Endothelial cell of umbilical vein (primary cell): ENCODE data around the gene NHS. TPM values are rescaled to one million over a fixed set of nuclear protein-coding genes. Genes with fewer than 3 reads are reported as not detected.

Source experiments
- BruUV-seq: library from RNA; stranded (reverse); fragments of 400-500 nt; replicated peaks from 2 replicates; lab custom pipeline; 2021; lab: Mats Ljungman, UMichigan
- CTCF ChIA-PET: fragments of 300-600, 350-600 bp; sonication (Branson Sonifier 250); formaldehyde crosslinking; loops from one replicate; lab custom pipeline; 2021; ENCODE audit warnings: antibody characterized with exemption, inconsistent platforms; lab: Charles Lee
- POLR2A ChIA-PET: fragments of 300-600, 350-600 bp; sonication (Branson Sonifier 250); formaldehyde crosslinking; loops from one replicate; lab custom pipeline; 2021; ENCODE audit warnings: antibody characterized with exemption, inconsistent platforms; lab: Charles Lee
- DNase-seq: peaks from one replicate; pipeline ENCODE4 v3.0.0-alpha.2; 2011; ENCODE audit warnings: low read depth, low spot score
- FAIRE-seq: peaks from 2 replicates; lab custom pipeline; 2011; peaks lifted over from hg19 to GRCh38; lab: Jason Lieb, UNC
- H2AFZ ChIP-seq: 2 replicates; pipeline ENCODE4 v1.6.0; 2012; ENCODE audit warnings: low read depth, low read length, control low read depth, inconsistent platforms
- H3K27ac ChIP-seq: 2 replicates; pipeline ENCODE4 v1.5.1; 2011; ENCODE audit warnings: low read depth, mild to moderate bottlenecking, control low read depth, low read length, moderate library complexity; ENCODE audit not compliant: insufficient read depth
- H3K27me3 ChIP-seq, 2 experiments: 2 replicates each; pipeline versions ENCODE4 v1.6.0 to v1.6.1; 2011; ENCODE audit warnings: low read length in 2 of 2, mixed read lengths in 1 of 2; ENCODE audit not compliant: control insufficient read depth in 2 of 2, insufficient read depth in 2 of 2
- H3K36me3 ChIP-seq, 2 experiments: 2 replicates in 1 of 2; 3 replicates in 1 of 2; pipeline ENCODE4 v1.5.1; 2011; ENCODE audit warnings: low read length in 2 of 2, mild to moderate bottlenecking in 1 of 2, moderate library complexity in 1 of 2; ENCODE audit not compliant: control insufficient read depth in 2 of 2, insufficient read depth in 2 of 2; ENCODE audit errors: extremely low read depth in 1 of 2
- H3K4me1 ChIP-seq: 3 replicates; pipeline ENCODE4 v1.5.1; 2011; ENCODE audit warnings: mild to moderate bottlenecking, low read length; ENCODE audit not compliant: control insufficient read depth, insufficient read depth; ENCODE audit errors: extremely low read depth
- H3K4me2 ChIP-seq: 2 replicates; pipeline ENCODE4 v1.6.1; 2011; ENCODE audit warnings: low read length, control low read depth, mixed read lengths; ENCODE audit not compliant: insufficient read depth
- H3K4me3 ChIP-seq, 3 experiments: fragments of 200-600 bp in 1 of 3; sonication (generic), shearing (Covaris generic) in 1 of 3; replicated peaks in 1 of 3; 2 replicates each; pipeline ENCODE4 v1.5.1; 2011 to 2016; ENCODE audit warnings: control low read depth in 3 of 3, low read length in 3 of 3, mild to moderate bottlenecking in 2 of 3, inconsistent platforms in 1 of 3, low read depth in 1 of 3, moderate library complexity in 1 of 3; ENCODE audit not compliant: insufficient read depth in 1 of 3
- H3K79me2 ChIP-seq: 2 replicates; pipeline ENCODE4 v1.6.0; 2012; ENCODE audit warnings: low read length, inconsistent platforms; ENCODE audit not compliant: control insufficient read depth, insufficient read depth
- H3K9ac ChIP-seq: replicated peaks from 2 replicates; pipeline ENCODE3; 2011; ENCODE audit warnings: low read length, control low read depth; ENCODE audit not compliant: insufficient read depth; ENCODE audit errors: extremely low read depth
- H3K9me1 ChIP-seq: replicated peaks from 3 replicates; pipeline ENCODE4 v1.6.0; 2011; ENCODE audit warnings: mild to moderate bottlenecking, low read length; ENCODE audit not compliant: control insufficient read depth, insufficient read depth; ENCODE audit errors: extremely low read depth
- H3K9me3 ChIP-seq: replicated peaks from 2 replicates; pipeline ENCODE4 v1.5.1; 2012; ENCODE audit warnings: low read length, inconsistent platforms; ENCODE audit not compliant: control insufficient read depth, insufficient read depth
- H4K20me1 ChIP-seq: replicated peaks from 2 replicates; pipeline ENCODE3; 2011; ENCODE audit warnings: mild to moderate bottlenecking, low read length; ENCODE audit not compliant: control insufficient read depth, insufficient read depth; ENCODE audit errors: extremely low read depth
- CTCF ChIP-seq, 2 donors: IDR thresholded peaks; 1 replicate in 1 of 2; 2 replicates in 1 of 2; pipeline ENCODE4 v1.5.1; 2011; ENCODE audit warnings: low read length in 2 of 2, mild to moderate bottlenecking in 2 of 2, moderate library complexity in 2 of 2, control low read depth in 1 of 2, inconsistent platforms in 1 of 2, low read depth in 1 of 2; ENCODE audit not compliant: insufficient read depth in 1 of 2; ENCODE audit errors: extremely low read depth in 1 of 2
- EZH2 ChIP-seq: IDR thresholded peaks from 2 replicates; pipeline ENCODE4 v1.6.1; 2012; ENCODE audit warnings: borderline replicate concordance, low read depth, mild to moderate bottlenecking, moderate library complexity, low read length, inconsistent platforms; ENCODE audit not compliant: severe bottlenecking
- FOS ChIP-seq: IDR thresholded peaks from 2 replicates; pipeline ENCODE4 v1.6.1; 2011; ENCODE audit warnings: mild to moderate bottlenecking, low read length, moderate library complexity, borderline replicate concordance; ENCODE audit not compliant: insufficient read depth
- GATA2 ChIP-seq: IDR thresholded peaks from 2 replicates; pipeline ENCODE4 v1.7.0; 2011; ENCODE audit warnings: low read depth, mild to moderate bottlenecking, moderate library complexity, mixed read lengths, low read length; ENCODE audit not compliant: insufficient read length, insufficient read depth
- JUN ChIP-seq: IDR thresholded peaks from 2 replicates; pipeline ENCODE4 v1.6.1; 2011; ENCODE audit warnings: borderline replicate concordance, low read depth; ENCODE audit not compliant: insufficient read length, insufficient read depth
- MYC ChIP-seq: IDR thresholded peaks from one replicate; pipeline ENCODE4 v1.6.1; 2011; ENCODE audit warnings: mild to moderate bottlenecking, low read depth, low read length
- POLR2A ChIP-seq: IDR thresholded peaks from 2 replicates; pipeline ENCODE4 v1.6.1; 2012; ENCODE audit warnings: low read depth, mild to moderate bottlenecking, control low read depth, low read length
- POLR2AphosphoS5 ChIP-seq: IDR thresholded peaks from 2 replicates; pipeline ENCODE4 v1.6.1; 2012; ENCODE audit warnings: low read depth, mild to moderate bottlenecking, control low read depth, low read length, moderate library complexity; ENCODE audit not compliant: insufficient read depth
- dilution Hi-C: fragments of 300-500 bp; cut with MboI; formaldehyde crosslinking; loops from one replicate; pipeline ENCODE4 v1.15.0; 2019; ENCODE audit warnings: low sequenced_read_pairs; ENCODE audit not compliant: extremely low pct_ligation_motif_present
- intact Hi-C: fragments of 100-400 bp; cut with micrococcal nuclease; formaldehyde crosslinking; loops from one replicate; pipeline ENCODE4 v1.10.0; 2022
- microRNA-seq: library from miRNA; unstranded; fragments of <30 nt; microRNA quantifications from one replicate; pipeline ENCODE4 v1.2.0, GENCODE V29; 2021; ENCODE audit warnings: borderline number of aligned reads, borderline replicate concordance
- polyA plus RNA-seq, 4 experiments: library from polyadenylated mRNA; depleted of rRNA in 3 of 4; stranded (reverse) in 3 of 4; unstranded in 1 of 4; fragments of >200 nt; gene quantifications; 2 replicates each; pipeline versions ENCODE4 v1.2.1 to v1.2.3, GENCODE V29; 2011 to 2012; ENCODE audit warnings: missing spikeins in 1 of 4
- small RNA-seq: library from RNA; depleted of rRNA; stranded (forward); fragments of <200 nt; gene quantifications from one replicate; pipeline ENCODE3, GENCODE V24; 2012; ENCODE audit warnings: low replicate concordance, low read depth; ENCODE audit not compliant: insufficient read depth, insufficient read length
- total RNA-seq: library from RNA; stranded (reverse); gene quantifications from 2 replicates; pipeline ENCODE4 v1.2.3, GENCODE V29; 2021
- TF ChIP-seq, protein P1 (sequence below): IDR thresholded peaks from 2 replicates; pipeline ENCODE4 v1.6.1; 2011; ENCODE audit not compliant: insufficient read depth, insufficient read length

Gene NHS
- total and polyA plus RNA-seq, 2 donors (not counting 3 experiments of a cell fraction or from before 2014, with no cell fraction given): 0.07 to 0.46 TPM

- dilution Hi-C loops (no loop called here), intact Hi-C loops (no loop called here)
- Histone ChIP-seq H3K4me2 (no peak overlapping the region), H3K4me1 (no peaks in the 10 kb centered on the region), H3K9me3 (no peaks in the 10 kb centered on the region), H4K20me1 (no peaks in the 10 kb centered on the region), H2AFZ (no peak overlapping the region), H3K4me3 (no peak overlapping the region), H3K9ac (no peak overlapping the region), H3K27ac (no peak overlapping the region), H3K36me3 (no peaks in the 10 kb centered on the region), H3K79me2 (no peaks in the 10 kb centered on the region), H3K9me1 (no peaks in the 10 kb centered on the region), H3K27me3 (no peaks in the 10 kb centered on the region)
- DNase-seq: no peak
- no peak for FAIRE-seq
- ChIA-PET POLR2A (no interaction called here), CTCF (no interaction called here)
- TF ChIP-seq EZH2: no peak
- no peak for TF ChIP-seq GATA2
- no peak for TF ChIP-seq MYC
- no peak for TF ChIP-seq POLR2A
- TF ChIP-seq POLR2AphosphoS5: no peak
- no peak for TF ChIP-seq CTCF (IDR thresholded peaks at IDR 0.05; ENCODE audit: extremely low read depth in 1 of 2, insufficient read depth in 1 of 2, low read depth in 1 of 2, low read length in 2 of 2)
- TF ChIP-seq JUN: no peak
- no peak for TF ChIP-seq FOS
- TF ChIP-seq, protein P1, sequence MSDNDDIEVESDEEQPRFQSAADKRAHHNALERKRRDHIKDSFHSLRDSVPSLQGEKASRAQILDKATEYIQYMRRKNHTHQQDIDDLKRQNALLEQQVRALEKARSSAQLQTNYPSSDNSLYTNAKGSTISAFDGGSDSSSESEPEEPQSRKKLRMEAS: no peak
- BruUV-seq: no TSS peak
Observed at GRCh38 chrX:17779434-17779833, 404.4 kb downstream of the NHS start.

Small RNAs within 50 kb of the gene (microRNA-seq; reads per million reads assigned to microRNA genes)
- not detected for gene MIR4768

Small RNAs within 50 kb of the gene (small RNA-seq; reads per million reads assigned to genes)
- gene MIR4768: not detected
- gene RF01210: not detected
